HG02938 (cell line): ENCODE data around the gene STIMATE.

Experiments used
- ATAC-seq: cut with Tn5 transposase; IDR thresholded peaks from one replicate; pipeline ENCODE4 v1.9.1; 2021; ENCODE audit warnings: mild to moderate bottlenecking, moderate library complexity; ENCODE audit not compliant: unreplicated experiment

STIMATE gene

GRCh38 chr3:52824037-52824436 lies 73.3 kb downstream of the STIMATE start:
- no peak for ATAC-seq

- no peak for ATAC-seq
Observed at GRCh38 chr3:52822363-52822762, 75.0 kb downstream of the STIMATE start.

GRCh38 chr3:52820736-52821135 lies 76.6 kb downstream of the STIMATE start:
- ATAC-seq: no peak

- ATAC-seq: no peak
Observed at GRCh38 chr3:52819936-52820335, 77.4 kb downstream of the STIMATE start.

- no peak for ATAC-seq
Observed at GRCh38 chr3:52817860-52818259, 79.5 kb downstream of the STIMATE start.

- no peak for ATAC-seq
Observed at GRCh38 chr3:52817221-52817620, 80.1 kb downstream of the STIMATE start.

- ATAC-seq: no peak
Observed at GRCh38 chr3:52816654-52817053, 80.7 kb downstream of the STIMATE start.

GRCh38 chr3:52816199-52816598 lies 81.1 kb downstream of the STIMATE start:
- no peak for ATAC-seq

- no peak for ATAC-seq
Observed at GRCh38 chr3:52813810-52814209, 83.5 kb downstream of the STIMATE start.

- no peak for ATAC-seq
Observed at GRCh38 chr3:52811452-52812011, 85.8 kb downstream of the STIMATE start.

GRCh38 chr3:52810923-52811322 lies 86.4 kb downstream of the STIMATE start:
- no peak for ATAC-seq

GRCh38 chr3:52809662-52810377 lies 87.5 kb downstream of the STIMATE start:
- no peak for ATAC-seq

GRCh38 chr3:52809149-52809548 lies 88.2 kb downstream of the STIMATE start:
- ATAC-seq: no peak

- ATAC-seq: no peak
Observed at GRCh38 chr3:52805270-52806039, 91.9 kb downstream of the STIMATE start.

- no peak for ATAC-seq
Observed at GRCh38 chr3:52801839-52802238, 95.5 kb downstream of the STIMATE start.

- no peak for ATAC-seq
Observed at GRCh38 chr3:52800079-52800478, 97.3 kb downstream of the STIMATE start.

GRCh38 chr3:52798978-52799476 lies 98.3 kb downstream of the STIMATE start:
- no peak for ATAC-seq

GRCh38 chr3:52798376-52798977 lies 98.9 kb downstream of the STIMATE start:
- ATAC-seq: no peak

- ATAC-seq: no peak
Observed at GRCh38 chr3:52796411-52796810, 100.9 kb downstream of the STIMATE start.

- no peak for ATAC-seq
Observed at GRCh38 chr3:52795298-52795900, 101.9 kb downstream of the STIMATE start.

- ATAC-seq: no peak
Observed at GRCh38 chr3:52794612-52795099, 102.7 kb downstream of the STIMATE start, which contains the start of gene ITIH3. Gene ITIH3, plus strand, starts transcription at chr3:52794796. Its CDS starts 8 bp downstream, at chr3:52794804.
